Gastrocnemius medialis (tissue), 4 donors: ENCODE results near the gene DNAJC28. TPM values are rescaled to one million over a fixed set of nuclear protein-coding genes. Genes with fewer than 3 reads are reported as not detected.
"Not testable (repeated sequence)": the region's sequence is repeated elsewhere in the genome, so short reads cannot be mapped to it uniquely, and the experiment has no call there.

Experiments
- ATAC-seq, 2 donors: fragments of 150-250 bp; one replicate each; pipeline ENCODE4 v1.9.1; 2016
- DNase-seq, 2 donors: peaks; one replicate each; pipeline ENCODE4 v3.0.0-alpha.2; 2019
- H3K27ac ChIP-seq, 4 donors: fragments of 200-600 bp; sonication (generic); 1 replicate in 1 of 4; 2 replicates in 3 of 4; pipeline ENCODE4 v1.5.1; 2016 to 2018; ENCODE audit warnings: mild to moderate bottlenecking in 2 of 4, moderate library complexity in 1 of 4
- H3K27me3 ChIP-seq, 3 donors: fragments of 200-600 bp; sonication (generic) in 2 of 3; 1 replicate in 1 of 3; 2 replicates in 2 of 3; pipeline versions ENCODE4 v1.5.1 to v1.6.0; 2016 to 2019; ENCODE audit warnings: mild to moderate bottlenecking in 1 of 3, moderate library complexity in 1 of 3
- H3K36me3 ChIP-seq, 2 donors: fragments of 200-600 bp; sonication (generic) in 1 of 2; one replicate each; pipeline ENCODE4 v1.5.1; 2017 to 2018
- H3K4me1 ChIP-seq, 2 donors: fragments of 200-600 bp; sonication (generic) in 1 of 2; one replicate each; pipeline ENCODE4 v1.5.1; 2016 to 2017; ENCODE audit warnings: mild to moderate bottlenecking in 2 of 2
- H3K4me3 ChIP-seq, 4 donors: fragments of 200-600 bp; sonication (generic) in 3 of 4; 1 replicate in 1 of 4; 2 replicates in 3 of 4; pipeline ENCODE4 v1.5.1; 2016 to 2019; ENCODE audit warnings: mild to moderate bottlenecking in 2 of 4
- H3K9me3 ChIP-seq, 3 donors: fragments of 200-600 bp; sonication (generic) in 2 of 3; 1 replicate in 1 of 3; 2 replicates in 2 of 3; pipeline ENCODE4 v1.5.1; 2016 to 2019
- CTCF ChIP-seq, 5 experiments: fragments of 450-650 bp in 3 of 5; fragments of 200-600 bp in 2 of 5; sonication (generic) in 2 of 5; IDR thresholded peaks in 4 of 5; conservative IDR thresholded peaks in 1 of 5; 1 replicate in 4 of 5; 2 replicates in 1 of 5; pipeline ENCODE4 v1.5.1; 2016 to 2019; ENCODE audit warnings: antibody characterized with exemption in 5 of 5, mild to moderate bottlenecking in 3 of 5, moderate library complexity in 3 of 5
- POLR2A ChIP-seq, 2 donors: fragments of 450-650 bp; IDR thresholded peaks; one replicate each; pipeline ENCODE4 v1.6.1; 2017; ENCODE audit warnings: antibody characterized with exemption in 2 of 2, mild to moderate bottlenecking in 2 of 2, moderate library complexity in 2 of 2
- in situ Hi-C, 4 donors: fragments of 200-750 bp; cut with MboI; loops; one replicate each; pipeline versions ENCODE4 v1.15.0 to v1.8.0; 2017; ENCODE audit warnings: low sequenced_read_pairs in 4 of 4
- intact Hi-C: fragments of 100-400 bp; cut with DNase I; formaldehyde crosslinking; loops from one replicate; pipeline ENCODE4 v1.15.1; 2023; ENCODE audit warnings: low total_unique reads
- total RNA-seq, 4 donors: library from RNA; depleted of rRNA; stranded (reverse); fragments of >200 nt; gene quantifications; one replicate each; pipeline versions ENCODE4 v1.1.0 to v1.2.3, GENCODE V29; 2016

DNAJC28 gene
- total RNA-seq, 4 donors from 2014 or later, result 1.5 to 3.4 (median 2.5) TPM

- no peak for DNase-seq
- no peak overlapping the region for H3K27ac ChIP-seq
- H3K4me3 ChIP-seq, result no peak overlapping the region
- H3K36me3 ChIP-seq, result no peaks in the 10 kb centered on the region
- H3K9me3 ChIP-seq, result no peaks in the 10 kb centered on the region
- ATAC-seq, result no peak
- H3K4me1 ChIP-seq, result peaks cover 13 to 14% of the 10 kb centered on the region in 2 donors
- H3K27me3 ChIP-seq, result no peaks in the 10 kb centered on the region
- TF ChIP-seq CTCF (IDR thresholded peaks at IDR 0.05 in 4 of 5, conservative IDR thresholded peaks at IDR 0.05 in 1 of 5) (no peak), POLR2A (IDR thresholded peaks at IDR 0.05) (no peak)
- in situ Hi-C loops, result no loop called here
- intact Hi-C loops, result no loop called here
Measured at GRCh38 chr21:33477066-33477465, 14.4 kb downstream of the DNAJC28 start.

GRCh38 chr21:33473344-33473743 is 18.2 kb downstream of the DNAJC28 start:
- no peaks in the 10 kb centered on the region for H3K9me3 ChIP-seq
- DNase-seq (no peak), ATAC-seq (no peak)
- peaks cover 3 to 8% of the 10 kb centered on the region in 2 donors for H3K4me1 ChIP-seq
- in situ Hi-C loops (no loop called here), intact Hi-C loops (no loop called here)
- H3K27me3 ChIP-seq, result no peaks in the 10 kb centered on the region
- TF ChIP-seq CTCF (IDR thresholded peaks at IDR 0.05 in 4 of 5, conservative IDR thresholded peaks at IDR 0.05 in 1 of 5) (no peak), POLR2A (IDR thresholded peaks at IDR 0.05) (no peak)
- no peak overlapping the region for H3K27ac ChIP-seq
- H3K36me3 ChIP-seq, result no peaks in the 10 kb centered on the region
- H3K4me3 ChIP-seq, result no peak overlapping the region

- Histone ChIP-seq H3K4me3 (no peak overlapping the region), H3K27me3 (no peaks in the 10 kb centered on the region), H3K9me3 (no peaks in the 10 kb centered on the region), H3K27ac (no peak overlapping the region), H3K36me3 (peaks cover 0 to 5% of the 10 kb centered on the region in 2 donors), H3K4me1 (no peaks in the 10 kb centered on the region)
- intact Hi-C loops (no loop called here), in situ Hi-C loops (no loop called here)
- no peak for TF ChIP-seq CTCF (IDR thresholded peaks at IDR 0.05 in 4 of 5, conservative IDR thresholded peaks at IDR 0.05 in 1 of 5)
- TF ChIP-seq POLR2A (IDR thresholded peaks at IDR 0.05), result no peak
- no peak for ATAC-seq
- DNase-seq, result no peak
Measured at GRCh38 chr21:33470701-33471100, 20.8 kb downstream of the DNAJC28 start.

GRCh38 chr21:33469183-33469582 is 22.3 kb downstream of the DNAJC28 start:
- H3K4me1 ChIP-seq, result not testable (repeated sequence)

GRCh38 chr21:33461538-33462250 is 29.8 kb downstream of the DNAJC28 start:
- no peaks in the 10 kb centered on the region for H3K9me3 ChIP-seq
- H3K4me3 ChIP-seq, result no peak overlapping the region
- in situ Hi-C loops (no loop called here), intact Hi-C loops (no loop called here)
- DNase-seq (no peak), ATAC-seq (no peak)
- TF ChIP-seq POLR2A (IDR thresholded peaks at IDR 0.05) (no peak), CTCF (IDR thresholded peaks at IDR 0.05 in 4 of 5, conservative IDR thresholded peaks at IDR 0.05 in 1 of 5) (no peak)
- no peak overlapping the region for H3K27ac ChIP-seq
- no peaks in the 10 kb centered on the region for H3K4me1 ChIP-seq
- H3K36me3 ChIP-seq, result peaks cover 0 to 50% of the 10 kb centered on the region in 2 donors
- H3K27me3 ChIP-seq, result no peaks in the 10 kb centered on the region

More at GRCh38 chr21:33469183-33469582, 22.3 kb downstream of the DNAJC28 start:
- DNase-seq, H3K4me3 ChIP-seq, H3K9me3 ChIP-seq, ATAC-seq, H3K27me3 ChIP-seq, in situ Hi-C loops, intact Hi-C loops, H3K27ac ChIP-seq: not testable (repeated sequence)
- peaks cover 0 to 14% of the 10 kb centered on the region in 2 donors for H3K36me3 ChIP-seq
